NCI-H2227 (cell line): ENCODE measurements around the gene UNC45A.

Experiments used
- DNase-seq: peaks from one replicate; lab custom pipeline; 2025; ENCODE audit not compliant: unreplicated experiment; lab: John Stamatoyannopoulos, UW

The UNC45A gene

GRCh38 chr15:90945091-90945490 is 10.0 kb downstream of the UNC45A start:
- DNase-seq, result no peak

- no peak for DNase-seq
Measured at GRCh38 chr15:90946538-90946937, 11.5 kb downstream of the UNC45A start.

DNA sequence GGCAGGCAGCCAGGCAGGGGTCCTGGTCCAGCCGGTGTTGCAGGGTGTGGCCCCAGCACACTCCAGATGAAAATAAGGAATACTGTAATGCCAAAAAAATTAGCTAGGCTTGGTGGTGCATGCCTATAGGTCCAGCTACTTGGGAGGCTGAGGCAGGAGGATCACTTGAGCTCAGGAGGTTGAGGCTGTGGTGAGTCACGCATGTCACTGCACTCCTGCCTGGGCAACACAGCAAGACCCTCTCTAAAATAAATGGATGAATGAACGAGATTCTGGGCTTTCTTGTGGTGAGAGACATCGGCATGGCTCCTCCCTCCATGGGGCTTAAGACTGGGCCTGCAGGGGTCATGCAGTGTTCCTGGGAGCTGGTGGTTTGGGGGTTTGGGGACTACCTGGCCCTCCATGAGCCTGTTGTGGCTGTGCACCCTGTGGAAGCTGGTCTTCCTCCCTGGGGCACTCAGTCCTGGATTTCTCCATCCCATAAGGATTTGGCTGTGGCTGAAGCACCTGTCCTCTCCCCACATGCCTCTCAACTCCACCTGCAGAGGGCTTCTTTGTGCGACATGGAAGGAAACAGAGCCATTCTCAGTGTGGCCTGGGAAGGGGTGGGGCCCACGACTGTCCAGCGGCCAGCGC is 12.0 kb downstream of the UNC45A start:
- no peak for DNase-seq

- DNase-seq, result no peak
Measured at GRCh38 chr15:90947577-90948357, 12.7 kb downstream of the UNC45A start.

- DNase-seq, result no peak
Measured at GRCh38 chr15:90948506-90948905, 13.4 kb downstream of the UNC45A start.

DNA sequence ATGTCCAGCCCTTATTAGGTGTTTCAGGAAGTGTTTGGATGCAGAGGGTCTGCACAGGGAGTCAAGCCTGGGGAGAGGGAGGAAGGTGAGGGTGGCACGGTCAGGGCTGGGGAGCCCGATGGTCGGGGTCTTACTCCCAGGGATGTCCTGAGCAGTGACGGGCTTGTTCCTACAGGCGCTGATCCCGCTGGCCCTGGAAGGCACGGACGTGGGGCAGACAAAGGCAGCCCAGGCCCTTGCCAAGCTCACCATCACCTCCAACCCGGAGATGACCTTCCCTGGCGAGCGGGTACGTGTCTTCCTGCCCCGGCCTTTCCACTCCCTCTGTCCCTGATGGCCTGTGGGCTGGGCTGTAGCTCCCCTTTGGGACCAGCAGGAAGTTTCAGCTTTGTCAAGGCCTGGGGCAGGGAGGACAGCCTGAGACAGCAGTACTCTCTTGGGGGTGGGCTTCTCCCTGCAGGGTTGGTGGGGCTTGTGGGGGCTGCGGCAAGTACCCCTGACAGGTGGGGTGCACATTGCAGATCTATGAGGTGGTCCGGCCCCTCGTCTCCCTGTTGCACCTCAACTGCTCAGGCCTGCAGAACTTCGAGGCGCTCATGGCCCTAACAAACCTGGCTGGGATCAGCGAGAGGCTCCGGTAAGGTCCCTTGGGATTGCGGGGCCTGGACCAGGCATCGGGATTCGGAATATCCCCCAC is 15.0 kb downstream of the UNC45A start:
- DNase-seq, result no peak

- DNase-seq, result no peak
Measured at GRCh38 chr15:90950676-90951075, 15.6 kb downstream of the UNC45A start.

GRCh38 chr15:90952901-90953677 is 18.0 kb downstream of the UNC45A start:
- DNase-seq, result no peak

- no peak for DNase-seq
Measured at GRCh38 chr15:90953947-90954711, 19.0 kb downstream of the UNC45A start.

GRCh38 chr15:90954712-90955623 is 19.9 kb downstream of the UNC45A start, which contains the start of gene RCCD1:
Gene RCCD1 (plus strand): TSS chr15:90954884. CDS start chr15:90956735, 1,851 bp downstream.
- peak; percentile 92 for DNase-seq

DNA sequence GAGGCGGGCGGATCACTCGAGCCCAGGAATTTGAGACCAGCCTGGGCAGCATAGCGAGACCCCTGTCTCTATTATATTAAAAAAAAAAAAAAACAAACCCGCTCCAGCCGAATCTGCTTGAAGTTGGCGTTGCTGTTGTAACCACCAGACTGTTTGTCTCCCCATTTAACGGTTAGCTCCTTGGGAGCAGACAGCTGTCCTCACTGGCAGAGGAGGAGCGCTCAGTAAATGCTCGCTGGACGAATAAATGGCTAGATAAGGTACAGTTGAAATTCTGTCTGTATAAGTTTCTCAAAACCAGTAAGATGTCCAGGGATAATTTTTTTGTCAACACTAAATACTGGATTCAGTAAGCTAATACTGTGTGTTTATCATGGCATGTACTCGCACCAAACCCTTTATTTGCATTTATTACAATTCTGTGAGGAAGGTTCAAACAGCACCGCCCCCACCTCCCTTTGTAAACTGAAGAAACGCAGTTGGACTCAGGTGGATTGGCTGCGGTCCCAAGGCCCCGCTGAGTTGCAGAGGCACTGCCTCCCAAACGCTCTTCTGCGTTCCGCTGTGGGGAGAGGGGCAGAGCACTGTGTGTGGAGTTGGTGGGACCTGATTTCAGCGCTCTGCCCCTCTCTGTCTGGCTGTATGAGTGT is 20.7 kb downstream of the UNC45A start:
- DNase-seq, result peak; percentile 25

DNA sequence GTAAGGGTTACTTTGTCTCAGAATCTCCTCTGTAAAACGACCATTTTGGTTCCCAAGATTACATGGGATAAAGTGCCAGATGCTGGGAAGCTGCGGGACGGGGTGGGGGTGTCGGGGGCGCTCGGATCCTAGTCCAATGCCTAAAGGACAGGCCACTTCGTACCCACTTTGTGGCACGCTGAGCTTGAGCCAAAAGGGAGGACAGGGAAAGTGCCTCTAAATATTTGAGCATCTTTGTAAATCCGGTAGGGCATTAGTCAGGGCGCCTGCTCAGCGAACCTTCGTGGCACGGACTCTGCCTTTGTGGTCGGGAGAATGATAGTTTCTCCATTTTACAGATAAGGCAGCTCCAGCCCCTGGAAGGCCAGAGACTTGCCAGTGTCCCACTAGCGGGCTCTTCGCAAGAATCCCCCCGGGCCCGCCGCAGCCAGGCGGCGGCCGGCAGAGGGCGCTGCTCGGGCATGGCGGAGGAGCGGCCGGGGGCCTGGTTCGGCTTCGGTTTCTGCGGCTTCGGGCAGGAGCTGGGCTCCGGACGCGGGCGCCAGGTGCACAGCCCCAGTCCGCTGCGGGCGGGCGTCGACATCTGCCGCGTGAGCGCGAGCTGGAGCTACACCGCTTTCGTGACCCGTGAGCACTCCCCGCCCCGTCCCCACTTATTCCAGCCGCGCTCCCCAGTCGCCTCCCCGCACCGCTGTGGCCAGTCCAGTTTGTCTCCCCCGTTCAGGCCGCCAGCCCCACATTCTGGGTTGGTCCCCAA is 21.4 kb downstream of the UNC45A start:
- peak; percentile 85 for DNase-seq

DNA sequence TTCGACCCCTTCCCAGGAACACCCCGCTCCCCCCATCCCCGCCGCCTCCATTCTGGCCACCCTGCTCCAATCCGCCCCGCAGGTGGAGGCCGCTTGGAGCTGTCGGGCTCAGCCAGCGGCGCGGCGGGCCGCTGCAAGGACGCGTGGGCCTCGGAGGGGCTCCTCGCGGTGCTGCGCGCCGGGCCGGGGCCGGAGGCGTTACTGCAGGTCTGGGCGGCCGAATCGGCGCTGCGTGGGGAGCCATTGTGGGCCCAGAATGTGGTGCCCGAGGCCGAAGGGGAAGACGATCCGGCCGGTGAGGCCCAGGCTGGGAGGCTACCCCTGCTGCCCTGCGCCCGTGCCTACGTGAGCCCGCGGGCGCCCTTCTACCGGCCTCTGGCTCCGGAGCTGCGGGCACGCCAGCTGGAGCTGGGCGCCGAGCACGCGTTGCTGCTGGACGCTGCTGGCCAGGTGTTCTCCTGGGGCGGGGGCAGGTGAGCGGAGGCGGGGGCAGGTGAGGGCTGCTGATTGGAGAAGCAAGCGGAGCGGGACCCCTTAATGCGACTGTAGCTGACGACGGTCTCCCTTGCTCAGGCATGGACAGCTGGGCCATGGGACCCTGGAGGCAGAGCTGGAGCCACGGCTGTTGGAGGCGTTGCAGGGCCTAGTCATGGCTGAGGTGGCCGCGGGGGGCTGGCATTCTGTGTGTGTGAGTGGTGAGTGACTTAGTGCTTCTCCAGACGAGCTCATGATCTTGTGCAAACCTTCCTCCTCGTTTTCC is 22.1 kb downstream of the UNC45A start:
- peak; percentile 45 for DNase-seq

DNA sequence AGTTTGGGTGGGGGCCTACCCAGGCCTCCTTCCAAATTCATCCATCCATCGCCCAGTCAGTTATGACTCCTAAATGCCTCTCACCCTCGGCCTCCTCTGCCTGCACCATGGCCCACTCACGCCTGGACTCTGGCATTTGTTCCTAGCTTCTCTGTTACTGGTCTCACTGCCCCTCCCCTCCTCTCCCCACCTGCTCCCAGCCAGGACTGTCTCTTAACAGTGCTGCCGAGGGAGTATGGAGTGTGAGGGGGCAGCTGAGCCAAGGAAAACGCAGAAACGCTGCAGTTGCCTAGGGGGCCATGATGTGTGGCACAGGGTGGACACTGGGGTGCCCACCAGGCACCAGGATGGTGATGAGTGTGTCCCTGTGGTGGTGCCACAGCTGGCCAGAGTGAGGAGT is 22.7 kb downstream of the UNC45A start:
- DNase-seq, result peak; percentile 6

DNA sequence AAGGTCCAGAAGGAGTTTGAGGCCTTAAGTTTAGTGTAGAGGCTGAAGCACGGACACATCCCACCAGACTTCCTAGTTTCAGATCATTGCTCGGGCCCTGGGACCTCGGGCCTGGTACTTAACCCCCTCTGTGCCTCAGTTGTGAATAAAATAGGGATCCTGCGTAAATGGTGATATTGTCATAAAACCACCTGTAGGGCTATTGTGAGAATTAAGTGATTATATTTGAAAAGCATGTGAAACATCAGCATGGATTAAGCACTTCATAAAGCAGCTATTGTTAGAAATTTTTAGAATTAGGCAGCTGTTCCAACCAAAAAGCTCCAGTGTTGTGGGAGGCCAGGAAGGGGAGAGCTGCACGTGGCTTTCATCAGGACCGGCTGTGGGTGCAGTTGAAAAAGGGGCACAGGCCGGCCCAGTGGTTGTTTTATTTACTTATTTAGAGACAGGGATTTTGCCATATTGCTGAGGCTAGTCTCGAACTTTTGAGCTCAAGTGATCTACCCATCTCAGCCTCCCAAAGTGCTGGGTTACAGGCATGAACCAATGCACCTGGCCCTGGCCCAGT is 24.0 kb downstream of the UNC45A start:
- no peak for DNase-seq

GRCh38 chr15:90959894-90960293 is 24.8 kb downstream of the UNC45A start:
- DNase-seq, result no peak
